Activated naive CD8-positive, alpha-beta T cell (primary cell): ENCODE data around the gene IPO8.
A peak's percentile ranks its signal among the peaks of the same experiment; 100 is the strongest.

ENCODE experiments used
- H3K27ac Mint-ChIP-seq: one replicate; pipeline ENCODE4 v1.8.0; 2021; ENCODE audit warnings: mixed read lengths
- H3K27me3 Mint-ChIP-seq: one replicate; pipeline ENCODE4 v1.8.0; 2021; ENCODE audit warnings: mixed read lengths
- H3K36me3 Mint-ChIP-seq: one replicate; pipeline ENCODE4 v1.8.0; 2021; ENCODE audit warnings: mixed read lengths
- H3K4me1 Mint-ChIP-seq: one replicate; pipeline ENCODE4 v1.8.0; 2021; ENCODE audit warnings: low read depth, mixed read lengths
- H3K4me3 Mint-ChIP-seq: one replicate; pipeline ENCODE4 v1.8.0; 2021; ENCODE audit warnings: mild to moderate bottlenecking, mixed read lengths
- H3K9me3 Mint-ChIP-seq: one replicate; pipeline ENCODE4 v1.8.0; 2021; ENCODE audit warnings: low read depth, mixed read lengths

Gene IPO8

GRCh38 chr12:30698346-30698745 is 2.7 kb upstream of the IPO8 start:
- peaks cover 3% of the 10 kb centered on the region for H3K27me3 Mint-ChIP-seq
- peaks cover 2% of the 10 kb centered on the region for H3K36me3 Mint-ChIP-seq
- H3K27ac Mint-ChIP-seq: no peak overlapping the region
- no peaks in the 10 kb centered on the region for H3K9me3 Mint-ChIP-seq
- peaks cover 21% of the 10 kb centered on the region for H3K4me1 Mint-ChIP-seq
- H3K4me3 Mint-ChIP-seq: no peak overlapping the region

GRCh38 chr12:30696943-30697342 is 1.3 kb upstream of the IPO8 start:
- Mint-ChIP-seq H3K9me3 (no peaks in the 10 kb centered on the region), H3K4me1 (peaks cover 35% of the 10 kb centered on the region), H3K27me3 (peaks cover 3% of the 10 kb centered on the region), H3K36me3 (peaks cover 2% of the 10 kb centered on the region), H3K27ac (no peak overlapping the region), H3K4me3 (peak overlapping the region; percentile 20)

- H3K9me3 Mint-ChIP-seq: no peaks in the 10 kb centered on the region
- H3K4me3 Mint-ChIP-seq: peak overlapping the region; percentile 96
- H3K27ac Mint-ChIP-seq: peak overlapping the region; percentile 97
- peaks cover 39% of the 10 kb centered on the region for H3K4me1 Mint-ChIP-seq
- H3K36me3 Mint-ChIP-seq: peaks cover 2% of the 10 kb centered on the region
- peaks cover 3% of the 10 kb centered on the region for H3K27me3 Mint-ChIP-seq
Measured at GRCh38 chr12:30696486-30696885, 817 bp upstream of the IPO8 start.

GRCh38 chr12:30696103-30696408 is 387 bp upstream of the IPO8 start:
- peaks cover 44% of the 10 kb centered on the region for H3K4me1 Mint-ChIP-seq
- peak overlapping the region; percentile 97 for H3K27ac Mint-ChIP-seq
- peaks cover 2% of the 10 kb centered on the region for H3K36me3 Mint-ChIP-seq
- H3K4me3 Mint-ChIP-seq: peak overlapping the region; percentile 96
- H3K27me3 Mint-ChIP-seq: peaks cover 3% of the 10 kb centered on the region
- H3K9me3 Mint-ChIP-seq: no peaks in the 10 kb centered on the region

GRCh38 chr12:30694412-30695198 is 1.1 kb downstream of the IPO8 start:
- H3K9me3 Mint-ChIP-seq: no peaks in the 10 kb centered on the region
- H3K4me3 Mint-ChIP-seq: peak overlapping the region; percentile 96
- H3K36me3 Mint-ChIP-seq: peaks cover 2% of the 10 kb centered on the region
- peak overlapping the region; percentile 83 for H3K27ac Mint-ChIP-seq
- H3K4me1 Mint-ChIP-seq: peaks cover 47% of the 10 kb centered on the region
- H3K27me3 Mint-ChIP-seq: peaks cover 3% of the 10 kb centered on the region

GRCh38 chr12:30692470-30692869 is 3.2 kb downstream of the IPO8 start:
- Mint-ChIP-seq H3K36me3 (no peaks in the 10 kb centered on the region), H3K27ac (no peak overlapping the region), H3K27me3 (no peaks in the 10 kb centered on the region), H3K4me1 (peaks cover 51% of the 10 kb centered on the region), H3K4me3 (no peak overlapping the region), H3K9me3 (no peaks in the 10 kb centered on the region)

GRCh38 chr12:30691122-30691879 is 4.4 kb downstream of the IPO8 start:
- H3K4me3 Mint-ChIP-seq: no peak overlapping the region
- no peak overlapping the region for H3K27ac Mint-ChIP-seq
- no peaks in the 10 kb centered on the region for H3K36me3 Mint-ChIP-seq
- H3K4me1 Mint-ChIP-seq: peaks cover 52% of the 10 kb centered on the region
- no peaks in the 10 kb centered on the region for H3K27me3 Mint-ChIP-seq
- no peaks in the 10 kb centered on the region for H3K9me3 Mint-ChIP-seq

GRCh38 chr12:30687265-30687986 is 8.2 kb downstream of the IPO8 start:
- Mint-ChIP-seq H3K36me3 (peaks cover 11% of the 10 kb centered on the region), H3K9me3 (no peaks in the 10 kb centered on the region), H3K27ac (no peak overlapping the region), H3K4me3 (no peak overlapping the region), H3K27me3 (no peaks in the 10 kb centered on the region), H3K4me1 (peaks cover 29% of the 10 kb centered on the region)

- Mint-ChIP-seq H3K27ac (no peak overlapping the region), H3K9me3 (no peaks in the 10 kb centered on the region), H3K27me3 (no peaks in the 10 kb centered on the region), H3K4me3 (no peak overlapping the region), H3K36me3 (peaks cover 33% of the 10 kb centered on the region), H3K4me1 (peaks cover 3% of the 10 kb centered on the region)
Measured at GRCh38 chr12:30679241-30679640, 16.4 kb downstream of the IPO8 start.

- Mint-ChIP-seq H3K36me3 (peaks cover 26% of the 10 kb centered on the region), H3K9me3 (no peaks in the 10 kb centered on the region), H3K27me3 (no peaks in the 10 kb centered on the region), H3K27ac (no peak overlapping the region), H3K4me3 (no peak overlapping the region), H3K4me1 (no peaks in the 10 kb centered on the region)
Measured at GRCh38 chr12:30678221-30678620, 17.4 kb downstream of the IPO8 start.

- H3K27ac Mint-ChIP-seq: no peak overlapping the region
- no peaks in the 10 kb centered on the region for H3K27me3 Mint-ChIP-seq
- H3K9me3 Mint-ChIP-seq: no peaks in the 10 kb centered on the region
- no peak overlapping the region for H3K4me3 Mint-ChIP-seq
- H3K4me1 Mint-ChIP-seq: no peaks in the 10 kb centered on the region
- H3K36me3 Mint-ChIP-seq: peaks cover 17% of the 10 kb centered on the region
Measured at GRCh38 chr12:30661210-30661609, 34.5 kb downstream of the IPO8 start.

GRCh38 chr12:30652034-30652696 is 43.5 kb downstream of the IPO8 start:
- no peaks in the 10 kb centered on the region for H3K27me3 Mint-ChIP-seq
- no peak overlapping the region for H3K4me3 Mint-ChIP-seq
- no peaks in the 10 kb centered on the region for H3K9me3 Mint-ChIP-seq
- H3K27ac Mint-ChIP-seq: no peak overlapping the region
- H3K36me3 Mint-ChIP-seq: peaks cover 3% of the 10 kb centered on the region
- peaks cover 9% of the 10 kb centered on the region for H3K4me1 Mint-ChIP-seq

GRCh38 chr12:30646821-30647220 is 48.8 kb downstream of the IPO8 start:
- Mint-ChIP-seq H3K4me3 (no peak overlapping the region), H3K27me3 (no peaks in the 10 kb centered on the region), H3K9me3 (no peaks in the 10 kb centered on the region), H3K27ac (no peak overlapping the region), H3K36me3 (peaks cover 12% of the 10 kb centered on the region), H3K4me1 (peaks cover 2% of the 10 kb centered on the region)

GRCh38 chr12:30643366-30643765 is 52.3 kb downstream of the IPO8 start:
- Mint-ChIP-seq H3K4me1 (no peaks in the 10 kb centered on the region), H3K27me3 (no peaks in the 10 kb centered on the region), H3K9me3 (no peaks in the 10 kb centered on the region), H3K27ac (peak overlapping the region; percentile 6), H3K4me3 (no peak overlapping the region), H3K36me3 (peaks cover 15% of the 10 kb centered on the region)

GRCh38 chr12:30640392-30640791 is 55.3 kb downstream of the IPO8 start:
- H3K4me3 Mint-ChIP-seq: no peak overlapping the region
- H3K4me1 Mint-ChIP-seq: no peaks in the 10 kb centered on the region
- H3K27me3 Mint-ChIP-seq: no peaks in the 10 kb centered on the region
- no peaks in the 10 kb centered on the region for H3K9me3 Mint-ChIP-seq
- no peak overlapping the region for H3K27ac Mint-ChIP-seq
- peaks cover 15% of the 10 kb centered on the region for H3K36me3 Mint-ChIP-seq
